BLaER1 treated with 17β-estradiol and CSF1 and Interleukin-3, amounts not matched to agents 10 nM and 100 nM (cell line): ENCODE measurements around the gene ATAD3C.
A peak's percentile ranks its signal among the peaks of the same experiment; 100 is the strongest.
"Not testable (repeated sequence)": the region's sequence is repeated elsewhere in the genome, so short reads cannot be mapped to it uniquely, and the experiment has no call there.

ENCODE experiments used
- H3K27ac ChIP-seq, 11 experiments: shearing (Covaris generic); formaldehyde crosslinking; 2 replicates each; pipeline ENCODE4 v1.8.1; 2022
- H3K27me3 ChIP-seq, 11 experiments: shearing (Covaris generic); formaldehyde crosslinking; 2 replicates each; pipeline ENCODE4 v1.8.1; 2022
- H3K36me3 ChIP-seq, 11 experiments: shearing (Covaris generic); formaldehyde crosslinking; 2 replicates each; pipeline ENCODE4 v1.8.1; 2022
- H3K4me1 ChIP-seq, 10 experiments: shearing (Covaris generic); formaldehyde crosslinking; 2 replicates each; pipeline ENCODE4 v1.8.1; 2022
- H3K4me2 ChIP-seq, 11 experiments: shearing (Covaris generic); formaldehyde crosslinking; 2 replicates each; pipeline ENCODE4 v1.8.1; 2022
- H3K4me3 ChIP-seq, 10 experiments: shearing (Covaris generic); formaldehyde crosslinking; 2 replicates each; pipeline ENCODE4 v1.8.1; 2022
- H3K9ac ChIP-seq, 11 experiments: shearing (Covaris generic); formaldehyde crosslinking; 2 replicates each; pipeline ENCODE4 v1.8.1; 2022
- H3K9me3 ChIP-seq, 11 experiments: shearing (Covaris generic); formaldehyde crosslinking; replicated peaks in 1 of 11; 2 replicates each; pipeline ENCODE4 v1.8.1; 2022
- H4K20me1 ChIP-seq, 11 experiments: shearing (Covaris generic); formaldehyde crosslinking; 2 replicates each; pipeline ENCODE4 v1.8.1; 2022
- Cebpa-rat ChIP-seq, 11 experiments: shearing (Covaris generic); IDR thresholded peaks; 2 replicates each; pipeline ENCODE4 v1.8.1; 2022

The ATAD3C gene

DNA sequence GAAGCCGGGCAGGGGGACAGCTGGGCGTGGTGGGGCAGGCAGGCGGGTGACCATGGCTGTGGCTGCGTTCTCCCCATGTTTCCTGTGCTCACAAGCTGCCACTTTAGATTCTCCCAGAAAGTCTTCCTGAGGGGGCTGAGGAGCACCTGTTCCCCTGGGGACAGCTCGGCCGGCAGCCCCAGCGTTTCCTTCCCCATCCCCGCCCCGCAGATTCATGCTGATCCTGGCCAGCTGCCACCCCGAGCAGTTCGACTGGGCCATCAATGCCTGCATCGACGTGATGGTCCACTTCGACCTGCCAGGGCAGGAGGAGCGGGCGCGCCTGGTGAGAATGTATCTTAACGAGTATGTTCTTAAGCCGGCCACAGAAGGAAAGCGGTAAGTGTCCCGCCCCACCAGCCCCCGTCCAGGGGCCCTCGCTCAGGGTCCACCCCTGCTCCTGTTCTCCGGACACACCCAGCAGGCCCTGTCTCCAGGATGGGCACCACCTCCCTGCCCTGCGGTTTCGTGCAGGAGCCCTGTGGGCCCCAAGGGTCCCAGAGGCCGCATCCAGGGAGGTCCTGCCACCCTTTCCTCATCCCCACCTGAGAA is 11.1 kb downstream of the ATAD3C start:
- Histone ChIP-seq H3K4me3 (no peak overlapping the region), H3K9ac (peak overlapping the region in 4 of 11 experiments; percentile 5 to 24 (median 16); a peak in 2 of 22 replicates), H3K9me3 (no peaks in the 10 kb centered on the region), H3K27ac (no peak overlapping the region), H3K4me1 (peaks cover 28 to 70% (median 48%) of the 10 kb centered on the region in 10 experiments), H3K36me3 (no peaks in the 10 kb centered on the region), H3K27me3 (no peaks in the 10 kb centered on the region), H3K4me2 (peak overlapping the region; percentile 70 to 96 (median 79)), H4K20me1 (no peaks in the 10 kb centered on the region)
- TF ChIP-seq Cebpa-rat (IDR thresholded peaks at IDR 0.05), result no peak

DNA sequence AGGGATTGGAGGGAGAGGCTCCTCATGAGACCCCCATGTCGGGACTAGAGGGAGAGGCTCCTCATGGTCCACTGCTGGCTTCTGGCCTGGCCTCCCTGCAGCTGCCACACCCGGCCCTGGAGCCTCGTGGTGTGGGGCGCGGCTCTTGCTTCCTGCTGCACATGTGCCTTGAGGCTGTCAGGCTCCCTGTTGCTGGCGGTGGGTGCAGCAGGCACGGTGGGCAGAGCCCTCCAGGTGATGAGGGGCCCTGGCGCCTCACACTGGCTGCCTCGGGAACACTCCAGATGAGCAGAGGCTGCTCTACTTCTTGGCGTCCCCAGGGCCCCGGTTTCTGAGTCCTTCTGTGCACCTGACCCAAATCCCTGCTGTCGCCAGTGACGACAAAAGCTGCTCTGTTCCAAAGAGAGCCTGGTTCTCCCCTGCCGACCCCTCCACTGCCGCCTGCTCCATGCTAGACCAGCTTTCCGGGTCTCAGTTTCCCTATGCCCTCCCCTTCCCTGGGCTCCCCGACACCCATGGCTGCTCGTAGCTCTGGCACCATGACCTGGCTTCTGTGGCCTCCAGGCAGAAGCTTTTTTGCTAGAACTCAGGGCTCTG is 12.3 kb downstream of the ATAD3C start:
- H3K9ac ChIP-seq, result peak overlapping the region in 5 of 11 experiments; percentile 1 to 70 (median 47); a peak in 6 of 22 replicates
- H3K27ac ChIP-seq, result peak overlapping the region in 10 of 11 experiments; percentile 6 to 74 (median 36); a peak in 15 of 22 replicates
- no peak overlapping the region for H3K4me3 ChIP-seq
- no peaks in the 10 kb centered on the region for H3K36me3 ChIP-seq
- no peak for TF ChIP-seq Cebpa-rat (IDR thresholded peaks at IDR 0.05)
- peaks cover 28 to 70% (median 48%) of the 10 kb centered on the region in 10 experiments for H3K4me1 ChIP-seq
- no peaks in the 10 kb centered on the region for H3K27me3 ChIP-seq
- H4K20me1 ChIP-seq, result no peaks in the 10 kb centered on the region
- peak overlapping the region; percentile 70 to 96 (median 79) for H3K4me2 ChIP-seq
- no peaks in the 10 kb centered on the region for H3K9me3 ChIP-seq

GRCh38 chr1:1462318-1462966 is 13.0 kb downstream of the ATAD3C start:
- Histone ChIP-seq H3K27ac (peak overlapping the region in 10 of 11 experiments; percentile 6 to 74 (median 36); a peak in 16 of 22 replicates), H3K4me2 (peak overlapping the region; percentile 70 to 96 (median 79)), H3K27me3 (no peaks in the 10 kb centered on the region), H3K36me3 (no peaks in the 10 kb centered on the region), H3K9me3 (no peaks in the 10 kb centered on the region), H3K9ac (peak overlapping the region in 5 of 11 experiments; percentile 1 to 70 (median 47); a peak in 6 of 22 replicates), H3K4me1 (peaks cover 28 to 70% (median 48%) of the 10 kb centered on the region in 10 experiments), H3K4me3 (no peak overlapping the region), H4K20me1 (no peaks in the 10 kb centered on the region)
- TF ChIP-seq Cebpa-rat (IDR thresholded peaks at IDR 0.05), result no peak

- no peaks in the 10 kb centered on the region for H3K9me3 ChIP-seq
- H3K4me2 ChIP-seq, result peak overlapping the region in 7 of 11 experiments; percentile 73 to 96 (median 79); a peak in 14 of 22 replicates
- H3K27ac ChIP-seq, result peak overlapping the region in 1 of 11 experiments; percentile 73; a peak in 2 of 22 replicates
- TF ChIP-seq Cebpa-rat (IDR thresholded peaks at IDR 0.05), result no peak
- no peaks in the 10 kb centered on the region for H4K20me1 ChIP-seq
- H3K4me1 ChIP-seq, result peaks cover 28 to 74% (median 51%) of the 10 kb centered on the region in 10 experiments
- no peak overlapping the region for H3K4me3 ChIP-seq
- H3K27me3 ChIP-seq, result no peaks in the 10 kb centered on the region
- H3K36me3 ChIP-seq, result no peaks in the 10 kb centered on the region
- H3K9ac ChIP-seq, result no peak overlapping the region
Measured at GRCh38 chr1:1463312-1463711, 13.8 kb downstream of the ATAD3C start.

GRCh38 chr1:1468196-1468985 is 18.9 kb downstream of the ATAD3C start:
- not testable (repeated sequence) for H3K36me3 ChIP-seq, H3K9ac ChIP-seq, H3K27ac ChIP-seq, H3K4me3 ChIP-seq, H3K27me3 ChIP-seq, H3K9me3 ChIP-seq
- H3K4me2 ChIP-seq, result peak overlapping the region in 6 of 11 experiments; percentile 5 to 32 (median 22); a peak in 4 of 22 replicates
- peaks cover 0 to 13% (median 11%) of the 10 kb centered on the region in 11 experiments; a peak in 18 of 22 replicates for H4K20me1 ChIP-seq
- peaks cover 17 to 50% (median 38%) of the 10 kb centered on the region in 10 experiments for H3K4me1 ChIP-seq

DNA sequence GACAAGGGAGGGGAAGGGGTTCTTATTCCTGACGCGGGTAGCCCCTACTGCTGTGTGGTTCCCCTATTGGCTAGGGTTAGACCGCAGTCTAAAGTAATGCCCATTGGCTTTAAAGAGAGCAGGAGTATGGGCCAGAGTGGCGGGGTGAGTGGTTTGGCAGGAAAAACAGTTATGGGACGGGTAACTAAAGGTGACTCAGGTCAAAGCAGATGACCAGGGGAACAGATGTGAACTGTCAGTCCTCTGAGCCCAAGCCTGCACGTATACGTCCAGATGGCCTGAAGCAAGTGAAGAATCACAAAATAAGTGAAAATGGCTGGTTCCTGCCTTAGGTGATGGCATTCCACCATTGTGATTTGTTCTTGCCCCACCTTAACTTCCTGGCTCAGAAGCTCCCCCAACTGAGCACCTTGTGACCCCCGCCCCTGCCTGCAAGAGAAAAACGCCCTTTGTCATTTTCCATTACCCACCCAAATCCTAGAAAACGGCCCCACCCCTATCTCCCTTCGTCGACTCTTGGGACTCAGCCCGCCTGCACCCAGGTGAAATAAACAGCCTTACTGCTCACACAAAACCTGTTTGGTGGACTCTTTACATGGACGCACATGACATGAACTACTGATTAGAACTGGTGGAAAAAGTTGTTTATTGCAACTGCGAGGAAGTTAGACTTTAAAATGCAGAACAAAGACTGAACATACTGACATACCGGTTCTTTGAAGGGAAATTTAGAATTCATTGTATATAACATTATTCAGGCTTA is 21.3 kb downstream of the ATAD3C start:
- Histone ChIP-seq H3K9me3 (no peaks in the 10 kb centered on the region), H4K20me1 (peaks cover 0 to 37% (median 33%) of the 10 kb centered on the region in 11 experiments; a peak in 20 of 22 replicates), H3K9ac (peak overlapping the region; percentile 76 to 88 (median 81)), H3K36me3 (peaks cover 0 to 16% (median 9%) of the 10 kb centered on the region in 11 experiments; a peak in 12 of 22 replicates), H3K4me1 (peaks cover 34 to 52% (median 42%) of the 10 kb centered on the region in 10 experiments), H3K27ac (peak overlapping the region; percentile 37 to 81 (median 69); a peak in 21 of 22 replicates), H3K4me2 (peak overlapping the region; percentile 80 to 93 (median 90)), H3K4me3 (peak overlapping the region; percentile 67 to 89 (median 80)), H3K27me3 (no peaks in the 10 kb centered on the region)
- TF ChIP-seq Cebpa-rat (IDR thresholded peaks at IDR 0.05), result no peak

DNA sequence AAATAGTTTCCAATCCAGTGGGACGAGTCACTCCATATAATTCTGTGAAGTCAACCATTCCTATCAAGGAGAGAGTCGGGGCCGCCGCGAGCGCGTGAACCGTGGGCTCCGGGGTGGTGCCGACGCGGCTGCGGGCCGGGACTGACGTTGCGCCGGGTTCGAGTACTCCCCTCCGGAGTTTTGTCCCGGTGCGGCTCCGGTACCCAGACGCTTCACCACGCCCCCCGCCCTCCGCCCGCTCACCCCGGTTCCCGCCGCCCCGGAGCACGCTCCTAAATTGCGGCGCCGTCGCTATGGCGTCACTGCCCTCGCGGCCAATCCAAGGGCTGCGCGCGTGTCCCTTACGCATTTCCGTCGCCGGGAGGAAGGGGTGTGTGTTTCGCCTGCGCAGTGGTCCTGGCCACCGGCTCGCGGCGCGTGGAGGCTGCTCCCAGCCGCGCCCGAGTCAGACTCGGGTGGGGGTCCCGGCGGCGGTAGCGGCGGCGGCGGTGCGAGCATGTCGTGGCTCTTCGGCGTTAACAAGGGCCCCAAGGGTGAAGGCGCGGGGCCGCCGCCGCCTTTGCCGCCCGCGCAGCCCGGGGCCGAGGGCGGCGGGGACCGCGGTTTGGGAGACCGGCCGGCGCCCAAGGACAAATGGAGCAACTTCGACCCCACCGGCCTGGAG is 22.0 kb downstream of the ATAD3C start, which contains the start of gene ATAD3B:
Gene ATAD3B, plus strand, starts transcription at position 377 of the 664 bp plus-strand sequence. Its CDS starts 120 bp downstream, at position 497.
- peaks cover 38 to 59% (median 49%) of the 10 kb centered on the region in 10 experiments for H3K4me1 ChIP-seq
- H3K4me2 ChIP-seq, result peak within 1 kb of the TSS; percentile 94 to 100 (median 97)
- H3K4me3 ChIP-seq, result peak within 1 kb of the TSS; percentile 67 to 89 (median 80)
- H3K27me3 ChIP-seq, result no peaks in the 10 kb centered on the region
- TF ChIP-seq Cebpa-rat (IDR thresholded peaks at IDR 0.05), result no peak
- peaks cover 0 to 17% (median 9%) of the 10 kb centered on the region in 11 experiments; a peak in 12 of 22 replicates for H3K36me3 ChIP-seq
- H3K27ac ChIP-seq, result peak within 1 kb of the TSS; percentile 37 to 81 (median 69); a peak in 21 of 22 replicates
- H3K9me3 ChIP-seq, result no peaks in the 10 kb centered on the region
- H3K9ac ChIP-seq, result peak within 1 kb of the TSS; percentile 76 to 88 (median 81)
- H4K20me1 ChIP-seq, result peaks cover 0 to 44% (median 40%) of the 10 kb centered on the region in 11 experiments; a peak in 20 of 22 replicates

DNA sequence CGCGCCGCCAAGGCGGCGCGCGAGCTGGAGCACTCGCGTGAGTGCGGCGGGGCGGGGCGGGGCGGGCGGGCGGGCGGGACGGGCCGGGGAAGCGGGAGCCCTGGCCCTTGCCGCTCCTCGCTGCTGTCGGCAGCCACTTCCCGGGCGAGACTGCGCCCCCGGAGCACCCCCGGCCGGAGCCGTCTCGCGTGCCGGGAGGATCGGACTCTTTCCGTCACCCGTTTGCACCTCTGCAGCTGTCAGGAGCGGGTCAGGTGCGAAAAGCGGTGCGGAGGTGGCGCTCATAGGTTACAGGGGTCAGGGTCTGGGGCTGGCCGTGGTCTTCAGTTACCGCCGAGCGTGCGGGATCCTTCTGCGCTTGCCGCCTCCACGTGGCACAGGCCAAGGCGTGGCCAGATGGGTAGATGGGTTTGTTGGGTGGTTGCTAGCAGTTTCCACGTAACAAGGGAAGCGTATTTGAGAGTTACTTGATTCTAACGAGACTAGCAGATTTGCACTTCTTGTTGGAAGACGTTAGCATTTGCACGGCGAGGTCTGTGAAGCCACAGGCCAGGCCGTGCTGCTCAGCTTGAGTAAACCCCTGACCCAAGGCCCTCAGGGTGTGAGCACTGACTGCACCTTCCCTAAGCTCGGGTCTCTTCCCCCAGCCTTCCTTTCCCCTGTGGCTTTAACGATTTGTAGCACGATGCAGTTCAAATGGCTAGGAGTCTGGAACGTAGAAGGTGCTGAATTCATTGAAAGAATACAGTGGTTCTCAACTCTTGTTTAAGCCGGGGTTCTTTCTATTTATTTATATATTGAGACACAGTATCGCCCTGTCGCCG is 22.8 kb downstream of the ATAD3C start:
- Histone ChIP-seq H3K27ac (peak overlapping the region in 10 of 11 experiments; percentile 4 to 81 (median 72); a peak in 13 of 22 replicates), H3K36me3 (peaks cover 3 to 24% (median 15%) of the 10 kb centered on the region in 11 experiments; a peak in 18 of 22 replicates), H3K4me1 (peaks cover 44 to 67% (median 56%) of the 10 kb centered on the region in 10 experiments), H3K9ac (peak overlapping the region; percentile 75 to 88 (median 81)), H3K4me3 (peak overlapping the region; percentile 67 to 89 (median 80)), H3K4me2 (peak overlapping the region; percentile 94 to 100 (median 97)), H4K20me1 (peaks cover 0 to 52% (median 48%) of the 10 kb centered on the region in 11 experiments; a peak in 20 of 22 replicates)
- H3K9me3 ChIP-seq, H3K27me3 ChIP-seq: not testable (repeated sequence)

DNA sequence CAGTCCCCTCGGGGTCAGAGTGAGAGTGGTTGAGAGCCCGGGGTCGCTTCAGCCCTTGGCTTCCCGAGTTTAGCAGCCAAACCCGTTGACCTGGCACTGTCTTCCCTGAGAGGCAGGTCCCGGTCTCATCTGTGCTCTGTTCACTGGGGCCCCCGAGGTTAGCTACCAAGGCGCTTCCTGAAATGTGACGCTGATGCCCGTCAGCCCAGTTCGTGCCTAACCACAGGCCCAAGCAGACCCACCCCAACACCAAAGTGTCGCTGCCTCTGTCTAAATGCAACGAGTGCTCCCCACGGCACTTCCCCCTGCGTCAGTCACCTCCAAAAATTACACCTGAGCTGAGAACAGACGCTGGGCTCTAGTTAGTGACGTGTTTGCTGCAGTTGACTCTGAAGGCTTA is 26.5 kb downstream of the ATAD3C start:
- Histone ChIP-seq H4K20me1 (peaks cover 0 to 82% (median 68%) of the 10 kb centered on the region in 11 experiments; a peak in 20 of 22 replicates), H3K9ac (peak overlapping the region in 10 of 11 experiments; percentile 21 to 65 (median 42); a peak in 13 of 22 replicates)

More for the DNA sequence above, 26.5 kb downstream of the ATAD3C start:
- H3K4me2 ChIP-seq, result peak overlapping the region; percentile 65 to 83 (median 73)
- peak overlapping the region in 3 of 10 experiments; percentile 28 to 32 (median 31); a peak in 7 of 20 replicates for H3K4me3 ChIP-seq
- H3K27ac ChIP-seq, result peak overlapping the region in 3 of 11 experiments; percentile 40 to 61 (median 42); a peak in 4 of 22 replicates
- H3K9me3 ChIP-seq, H3K27me3 ChIP-seq: not testable (repeated sequence)
- peaks cover 36 to 48% (median 46%) of the 10 kb centered on the region in 10 experiments for H3K4me1 ChIP-seq
- peaks cover 30 to 56% (median 45%) of the 10 kb centered on the region in 11 experiments for H3K36me3 ChIP-seq
